ENCODE measurements around the gene CLDN8. TPM values are rescaled to one million over a fixed set of nuclear protein-coding genes. Genes with fewer than 3 reads are reported as not detected.

CLDN8 gene
- total and polyA plus RNA-seq, 4 experiments from 2014 or later = not detected

- intact Hi-C loops (cut with micrococcal nuclease) = no loop called here
- CTCF ChIA-PET (ENCODE audit: partially characterized antibody) = no interaction called here
- H3K4me1 ChIP-seq (ENCODE audit: insufficient read depth, low read length) = no peaks in the 10 kb centered on the region
- no peak overlapping the region for H3K4me3 ChIP-seq (ENCODE audit: low read length in 2 of 2)
- POLR2A ChIA-PET (ENCODE audit: partially characterized antibody) = no interaction called here
- no peaks in the 10 kb centered on the region for H3K36me3 Mint-ChIP-seq
- no peak overlapping the region for H3K27ac ChIP-seq (ENCODE audit: low read depth, low read length)
- no peaks in the 10 kb centered on the region for H3K4me1 Mint-ChIP-seq
- DNase-seq = no peak
- H3K4me3 Mint-ChIP-seq = no peak overlapping the region
- no peaks in the 10 kb centered on the region for H3K36me3 ChIP-seq (ENCODE audit: insufficient read depth, low read length)
- no peak overlapping the region for H3K27ac Mint-ChIP-seq
- H3K9me3 Mint-ChIP-seq = peaks cover 0 to 3% (median 0%) of the 10 kb centered on the region in 8 donors
- H3K27me3 Mint-ChIP-seq = no peaks in the 10 kb centered on the region
- no peaks in the 10 kb centered on the region for H3K27me3 ChIP-seq (ENCODE audit: insufficient read depth, low read length)
- no peaks in the 10 kb centered on the region for H3K9me3 ChIP-seq (ENCODE audit: control insufficient read depth in 1 of 2, low read length in 2 of 2)
Observed at GRCh38 chr21:30227633-30228404, 11.9 kb upstream of the CLDN8 start.

- H3K4me1 ChIP-seq (ENCODE audit: insufficient read depth, low read length) = no peaks in the 10 kb centered on the region
- intact Hi-C loops (cut with micrococcal nuclease) = no loop called here
- no peaks in the 10 kb centered on the region for H3K9me3 ChIP-seq (ENCODE audit: control insufficient read depth in 1 of 2, low read length in 2 of 2)
- peaks cover 0 to 3% (median 0%) of the 10 kb centered on the region in 8 donors for H3K9me3 Mint-ChIP-seq
- no peaks in the 10 kb centered on the region for H3K4me1 Mint-ChIP-seq
- no peak overlapping the region for H3K27ac Mint-ChIP-seq
- ChIA-PET POLR2A (ENCODE audit: partially characterized antibody) (no interaction called here), CTCF (ENCODE audit: partially characterized antibody) (no interaction called here)
- no peaks in the 10 kb centered on the region for H3K27me3 Mint-ChIP-seq
- H3K4me3 ChIP-seq (ENCODE audit: low read length in 2 of 2) = no peak overlapping the region
- H3K27ac ChIP-seq (ENCODE audit: low read depth, low read length) = no peak overlapping the region
- H3K4me3 Mint-ChIP-seq = no peak overlapping the region
- H3K36me3 Mint-ChIP-seq = no peaks in the 10 kb centered on the region
- no peaks in the 10 kb centered on the region for H3K27me3 ChIP-seq (ENCODE audit: insufficient read depth, low read length)
- no peak for DNase-seq
- H3K36me3 ChIP-seq (ENCODE audit: insufficient read depth, low read length) = no peaks in the 10 kb centered on the region
Observed at GRCh38 chr21:30227128-30227527, 11.2 kb upstream of the CLDN8 start.

- no peaks in the 10 kb centered on the region for H3K9me3 ChIP-seq (ENCODE audit: control insufficient read depth in 1 of 2, low read length in 2 of 2)
- no peaks in the 10 kb centered on the region for H3K27me3 ChIP-seq (ENCODE audit: insufficient read depth, low read length)
- Mint-ChIP-seq H3K9me3 (peaks cover 0 to 3% (median 0%) of the 10 kb centered on the region in 8 donors), H3K27me3 (peaks cover 0 to 2% of the 10 kb centered on the region in 2 donors), H3K36me3 (no peaks in the 10 kb centered on the region), H3K4me1 (no peaks in the 10 kb centered on the region), H3K27ac (no peak overlapping the region), H3K4me3 (no peak overlapping the region)
- CTCF ChIA-PET (ENCODE audit: partially characterized antibody) = no interaction called here
- no peaks in the 10 kb centered on the region for H3K36me3 ChIP-seq (ENCODE audit: insufficient read depth, low read length)
- H3K4me3 ChIP-seq (ENCODE audit: low read length in 2 of 2) = no peak overlapping the region
- intact Hi-C loops (cut with micrococcal nuclease) = no loop called here
- H3K4me1 ChIP-seq (ENCODE audit: insufficient read depth, low read length) = no peaks in the 10 kb centered on the region
- POLR2A ChIA-PET (ENCODE audit: partially characterized antibody) = interaction anchor here (0.6 kb wide), 1 partner anchor 12 kb away, joined by 3 read pairs; no protein-coding TSS in a partner anchor
- H3K27ac ChIP-seq (ENCODE audit: low read depth, low read length) = no peak overlapping the region
- no peak for DNase-seq
Observed at GRCh38 chr21:30223596-30223995, 7.7 kb upstream of the CLDN8 start.

- H3K4me1 ChIP-seq (ENCODE audit: insufficient read depth, low read length) = no peaks in the 10 kb centered on the region
- no peaks in the 10 kb centered on the region for H3K27me3 ChIP-seq (ENCODE audit: insufficient read depth, low read length)
- H3K9me3 Mint-ChIP-seq = peaks cover 0 to 3% (median 0%) of the 10 kb centered on the region in 8 donors
- H3K4me1 Mint-ChIP-seq = no peaks in the 10 kb centered on the region
- no peak overlapping the region for H3K4me3 Mint-ChIP-seq
- H3K27ac Mint-ChIP-seq = no peak overlapping the region
- POLR2A ChIA-PET (ENCODE audit: partially characterized antibody) = no interaction called here
- intact Hi-C loops (cut with micrococcal nuclease) = no loop called here
- peaks cover 0 to 2% of the 10 kb centered on the region in 2 donors for H3K27me3 Mint-ChIP-seq
- no peaks in the 10 kb centered on the region for H3K9me3 ChIP-seq (ENCODE audit: control insufficient read depth in 1 of 2, low read length in 2 of 2)
- no peak for DNase-seq
- no peaks in the 10 kb centered on the region for H3K36me3 Mint-ChIP-seq
- H3K27ac ChIP-seq (ENCODE audit: low read depth, low read length) = no peak overlapping the region
- no peak overlapping the region for H3K4me3 ChIP-seq (ENCODE audit: low read length in 2 of 2)
- CTCF ChIA-PET (ENCODE audit: partially characterized antibody) = no interaction called here
- H3K36me3 ChIP-seq (ENCODE audit: insufficient read depth, low read length) = no peaks in the 10 kb centered on the region
Observed at GRCh38 chr21:30222724-30223123, 6.8 kb upstream of the CLDN8 start.

- Mint-ChIP-seq H3K27me3 (no peaks in the 10 kb centered on the region), H3K27ac (no peak overlapping the region), H3K4me3 (no peak overlapping the region), H3K9me3 (peaks cover 0 to 4% (median 0%) of the 10 kb centered on the region in 8 donors), H3K4me1 (no peaks in the 10 kb centered on the region), H3K36me3 (no peaks in the 10 kb centered on the region)
- Histone ChIP-seq H3K4me1 (ENCODE audit: insufficient read depth, low read length) (no peaks in the 10 kb centered on the region), H3K4me3 (ENCODE audit: low read length in 2 of 2) (no peak overlapping the region), H3K36me3 (ENCODE audit: insufficient read depth, low read length) (no peaks in the 10 kb centered on the region), H3K27ac (ENCODE audit: low read depth, low read length) (no peak overlapping the region), H3K27me3 (ENCODE audit: insufficient read depth, low read length) (no peaks in the 10 kb centered on the region), H3K9me3 (ENCODE audit: control insufficient read depth in 1 of 2, low read length in 2 of 2) (no peaks in the 10 kb centered on the region)
- ChIA-PET POLR2A (ENCODE audit: partially characterized antibody) (no interaction called here), CTCF (ENCODE audit: partially characterized antibody) (no interaction called here)
- intact Hi-C loops (cut with micrococcal nuclease) = no loop called here
- DNase-seq = no peak
Observed at GRCh38 chr21:30211071-30211470, 4.8 kb downstream of the CLDN8 start.

GRCh38 chr21:30209601-30210000 lies 6.3 kb downstream of the CLDN8 start:
- Mint-ChIP-seq H3K36me3 (no peaks in the 10 kb centered on the region), H3K9me3 (peaks cover 0 to 4% (median 0%) of the 10 kb centered on the region in 8 donors), H3K27ac (no peak overlapping the region), H3K27me3 (no peaks in the 10 kb centered on the region), H3K4me1 (no peaks in the 10 kb centered on the region), H3K4me3 (no peak overlapping the region)
- no peak overlapping the region for H3K27ac ChIP-seq (ENCODE audit: low read depth, low read length)
- H3K9me3 ChIP-seq (ENCODE audit: control insufficient read depth in 1 of 2, low read length in 2 of 2) = no peaks in the 10 kb centered on the region
- H3K4me1 ChIP-seq (ENCODE audit: insufficient read depth, low read length) = no peaks in the 10 kb centered on the region
- H3K4me3 ChIP-seq (ENCODE audit: low read length in 2 of 2) = no peak overlapping the region
- no peaks in the 10 kb centered on the region for H3K36me3 ChIP-seq (ENCODE audit: insufficient read depth, low read length)
- ChIA-PET POLR2A (ENCODE audit: partially characterized antibody) (no interaction called here), CTCF (ENCODE audit: partially characterized antibody) (no interaction called here)
- DNase-seq = no peak
- H3K27me3 ChIP-seq (ENCODE audit: insufficient read depth, low read length) = no peaks in the 10 kb centered on the region
- intact Hi-C loops (cut with micrococcal nuclease) = no loop called here

GRCh38 chr21:30207252-30207579 lies 8.7 kb downstream of the CLDN8 start:
- ChIA-PET POLR2A (ENCODE audit: partially characterized antibody) (no interaction called here), CTCF (ENCODE audit: partially characterized antibody) (no interaction called here)
- DNase-seq = no peak
- H3K4me1 Mint-ChIP-seq = no peaks in the 10 kb centered on the region
- no peak overlapping the region for H3K27ac Mint-ChIP-seq
- Histone ChIP-seq H3K4me3 (ENCODE audit: low read length in 2 of 2) (no peak overlapping the region), H3K4me1 (ENCODE audit: insufficient read depth, low read length) (no peaks in the 10 kb centered on the region), H3K9me3 (ENCODE audit: control insufficient read depth in 1 of 2, low read length in 2 of 2) (no peaks in the 10 kb centered on the region), H3K27me3 (ENCODE audit: insufficient read depth, low read length) (no peaks in the 10 kb centered on the region), H3K27ac (ENCODE audit: low read depth, low read length) (no peak overlapping the region), H3K36me3 (ENCODE audit: insufficient read depth, low read length) (no peaks in the 10 kb centered on the region)
- H3K27me3 Mint-ChIP-seq = no peaks in the 10 kb centered on the region
- no peaks in the 10 kb centered on the region for H3K36me3 Mint-ChIP-seq
- peaks cover 0 to 7% (median 0%) of the 10 kb centered on the region in 8 donors for H3K9me3 Mint-ChIP-seq
- no peak overlapping the region for H3K4me3 Mint-ChIP-seq
- intact Hi-C loops (cut with micrococcal nuclease) = no loop called here

All from CD4-positive, alpha-beta memory T cell (primary cell).